COR-L47 (cell line): ENCODE measurements around the gene HABP2.
A peak's percentile ranks its signal among the peaks of the same experiment; 100 is the strongest.

Experiments used
- DNase-seq: peaks from one replicate; lab custom pipeline; 2025; lab: John Stamatoyannopoulos, UW

The HABP2 gene

GRCh38 chr10:113557903-113558321 lies 5.1 kb downstream of the HABP2 start:
- no peak for DNase-seq

GRCh38 chr10:113560071-113560470 lies 7.2 kb downstream of the HABP2 start:
- DNase-seq = no peak

GRCh38 chr10:113561214-113561613 lies 8.4 kb downstream of the HABP2 start:
- no peak for DNase-seq

GRCh38 chr10:113562069-113562468 lies 9.2 kb downstream of the HABP2 start:
- DNase-seq = no peak

GRCh38 chr10:113562704-113563103 lies 9.9 kb downstream of the HABP2 start:
- no peak for DNase-seq

GRCh38 chr10:113563306-113564088 lies 10.6 kb downstream of the HABP2 start:
- DNase-seq = peak; percentile 33

GRCh38 chr10:113565364-113565763 lies 12.5 kb downstream of the HABP2 start:
- DNase-seq = no peak

GRCh38 chr10:113566888-113567287 lies 14.0 kb downstream of the HABP2 start:
- DNase-seq = peak; percentile 76

GRCh38 chr10:113569576-113569975 lies 16.7 kb downstream of the HABP2 start:
- no peak for DNase-seq

GRCh38 chr10:113572520-113573290 lies 19.9 kb downstream of the HABP2 start:
- no peak for DNase-seq

- DNase-seq = no peak
Observed at GRCh38 chr10:113573368-113573767, 20.5 kb downstream of the HABP2 start.

- no peak for DNase-seq
Observed at GRCh38 chr10:113576852-113577251, 24.0 kb downstream of the HABP2 start.

GRCh38 chr10:113578773-113579172 lies 25.9 kb downstream of the HABP2 start:
- DNase-seq = no peak

GRCh38 chr10:113581092-113581491 lies 28.2 kb downstream of the HABP2 start:
- DNase-seq = no peak

GRCh38 chr10:113583571-113583970 lies 30.7 kb downstream of the HABP2 start:
- no peak for DNase-seq

GRCh38 chr10:113585949-113586348 lies 33.1 kb downstream of the HABP2 start:
- DNase-seq = no peak

GRCh38 chr10:113589201-113589770 lies 36.4 kb downstream of the HABP2 start:
- no peak for DNase-seq

- no peak for DNase-seq
Observed at GRCh38 chr10:113590581-113590980, 37.7 kb downstream of the HABP2 start.

- no peak for DNase-seq
Observed at GRCh38 chr10:113592380-113592779, 39.5 kb downstream of the HABP2 start.

GRCh38 chr10:113594652-113595051 lies 41.8 kb downstream of the HABP2 start:
- no peak for DNase-seq

GRCh38 chr10:113600569-113600968 lies 47.7 kb downstream of the HABP2 start:
- DNase-seq = no peak

- DNase-seq = no peak
Observed at GRCh38 chr10:113603057-113603777, 50.4 kb downstream of the HABP2 start.
